Fibroblast of skin of scalp (primary cell): Measurements from ENCODE around the gene TMBIM1.
"Not testable (repeated sequence)": the region's sequence is repeated elsewhere in the genome, so short reads cannot be mapped to it uniquely, and the experiment has no call there.

Experiments
- DNase-seq: peaks from one replicate; pipeline ENCODE4 v3.0.0-alpha.2; 2013

The TMBIM1 gene

DNA sequence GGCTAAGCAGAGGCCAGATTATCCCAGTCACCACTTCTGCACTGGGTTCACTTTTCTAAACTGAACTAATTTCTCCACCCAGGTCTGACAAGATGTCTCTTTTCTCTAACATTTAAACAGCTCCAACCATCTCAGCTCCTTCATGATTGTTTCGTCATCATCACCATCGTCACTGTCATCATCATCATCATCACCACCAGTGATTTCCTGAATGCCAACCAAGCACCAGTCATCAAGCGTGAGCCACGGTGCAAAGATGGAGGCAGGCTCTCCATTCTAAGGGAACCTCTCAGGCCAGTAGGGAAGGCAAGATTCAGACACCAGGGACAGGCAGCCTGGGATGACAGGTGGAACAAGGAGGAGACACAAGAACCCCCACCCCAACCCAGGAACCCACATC lies 25.5 kb upstream of the TMBIM1 start:
- DNase-seq = no peak

DNA sequence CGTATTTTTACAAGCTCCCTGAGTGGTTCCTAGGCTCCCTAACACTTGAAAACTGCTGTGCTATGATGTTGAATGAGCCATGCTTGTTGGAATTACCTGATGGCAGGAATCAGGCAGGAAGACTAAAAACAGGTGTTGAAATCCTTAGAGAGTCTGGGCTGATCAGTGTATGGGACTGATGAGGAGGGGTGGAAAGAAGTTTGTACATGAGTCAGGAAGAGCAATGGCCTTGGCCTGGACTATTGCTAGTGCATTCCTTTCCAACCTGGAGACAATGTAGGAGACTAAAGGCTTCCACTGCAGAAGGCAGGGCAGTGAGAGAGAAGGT lies 25.0 kb upstream of the TMBIM1 start:
- no peak for DNase-seq

DNA sequence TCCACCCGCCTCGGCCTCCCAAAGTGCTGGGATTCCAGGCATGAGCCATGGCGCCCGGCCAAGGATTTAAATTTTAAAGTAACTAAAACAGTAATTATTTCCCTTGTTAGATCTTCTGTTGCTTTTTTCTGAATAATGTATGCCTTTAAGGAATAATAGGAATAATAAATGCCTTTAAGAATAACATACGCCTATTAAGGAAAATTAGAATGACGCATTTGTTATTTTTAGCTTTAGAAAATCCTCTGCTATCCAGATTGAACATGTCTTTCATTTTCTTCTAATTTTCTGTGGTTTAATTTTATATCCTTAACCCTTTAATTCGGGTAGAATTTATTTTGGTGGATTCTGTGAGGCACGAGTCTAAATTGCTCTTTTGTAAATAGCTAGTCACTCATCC lies 23.1 kb upstream of the TMBIM1 start:
- DNase-seq = no peak

DNA sequence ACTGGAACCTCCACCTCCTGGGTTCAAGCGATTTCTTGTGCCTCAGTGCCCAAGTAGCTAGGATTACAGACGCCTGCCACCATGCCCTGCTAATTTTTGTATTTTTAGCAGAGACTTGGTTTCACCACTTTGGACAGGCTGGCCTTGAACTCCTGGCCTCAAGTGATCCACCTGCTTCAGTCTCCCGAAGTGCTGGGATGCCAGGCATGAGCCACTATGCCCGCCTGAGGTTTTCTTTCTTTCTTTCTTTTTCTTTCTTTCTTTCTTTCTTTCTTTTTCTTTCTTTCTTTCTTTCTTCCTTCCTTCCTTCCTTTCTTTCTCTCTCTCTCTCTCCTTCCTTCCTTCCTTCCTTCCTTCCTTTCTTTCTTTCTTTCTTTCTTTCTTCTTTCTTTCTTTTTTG lies 22.5 kb upstream of the TMBIM1 start:
- not testable (repeated sequence) for DNase-seq

DNA sequence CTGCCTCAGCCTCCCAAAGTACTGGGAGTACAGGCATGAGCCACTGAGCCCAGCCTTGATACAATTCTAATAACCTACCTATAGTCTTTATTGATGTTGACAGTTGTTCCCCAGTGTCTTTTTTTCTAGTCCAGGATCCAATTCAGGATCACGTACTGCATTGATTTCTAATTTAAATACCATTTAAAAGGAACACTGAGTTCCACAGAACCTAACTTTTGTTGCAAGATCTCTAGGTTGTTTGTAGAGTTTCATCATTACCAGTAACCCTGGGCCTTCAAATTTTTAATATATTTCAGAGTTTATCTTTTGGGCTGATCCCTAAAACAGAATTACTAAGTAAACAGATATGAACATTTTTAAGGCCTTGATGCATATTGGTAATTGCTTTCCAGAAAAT lies 21.1 kb upstream of the TMBIM1 start:
- no peak for DNase-seq

DNA sequence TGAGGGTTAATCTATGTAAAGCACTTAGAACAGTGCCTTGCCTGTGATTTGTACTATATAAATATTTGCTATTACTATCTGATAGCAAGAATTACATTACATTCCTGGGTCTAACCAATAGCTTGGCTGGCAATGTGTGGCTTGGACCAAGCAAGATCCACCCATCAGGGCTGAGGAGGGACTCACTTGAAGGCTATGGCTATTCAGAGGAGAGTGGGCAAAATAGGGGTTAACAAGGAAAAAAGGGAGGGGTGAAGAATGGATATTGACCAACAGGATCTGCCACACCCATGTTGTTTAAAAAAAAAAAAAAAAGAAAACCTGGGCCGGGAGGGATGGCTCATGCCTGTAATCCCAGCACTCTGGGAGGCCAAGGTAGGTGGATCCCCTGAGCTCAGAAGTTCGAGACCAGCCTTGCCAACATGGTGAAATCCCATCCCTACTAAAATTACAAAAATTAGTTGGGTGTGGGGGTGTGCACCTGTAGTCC lies 20.0 kb upstream of the TMBIM1 start:
- DNase-seq = no peak

DNA sequence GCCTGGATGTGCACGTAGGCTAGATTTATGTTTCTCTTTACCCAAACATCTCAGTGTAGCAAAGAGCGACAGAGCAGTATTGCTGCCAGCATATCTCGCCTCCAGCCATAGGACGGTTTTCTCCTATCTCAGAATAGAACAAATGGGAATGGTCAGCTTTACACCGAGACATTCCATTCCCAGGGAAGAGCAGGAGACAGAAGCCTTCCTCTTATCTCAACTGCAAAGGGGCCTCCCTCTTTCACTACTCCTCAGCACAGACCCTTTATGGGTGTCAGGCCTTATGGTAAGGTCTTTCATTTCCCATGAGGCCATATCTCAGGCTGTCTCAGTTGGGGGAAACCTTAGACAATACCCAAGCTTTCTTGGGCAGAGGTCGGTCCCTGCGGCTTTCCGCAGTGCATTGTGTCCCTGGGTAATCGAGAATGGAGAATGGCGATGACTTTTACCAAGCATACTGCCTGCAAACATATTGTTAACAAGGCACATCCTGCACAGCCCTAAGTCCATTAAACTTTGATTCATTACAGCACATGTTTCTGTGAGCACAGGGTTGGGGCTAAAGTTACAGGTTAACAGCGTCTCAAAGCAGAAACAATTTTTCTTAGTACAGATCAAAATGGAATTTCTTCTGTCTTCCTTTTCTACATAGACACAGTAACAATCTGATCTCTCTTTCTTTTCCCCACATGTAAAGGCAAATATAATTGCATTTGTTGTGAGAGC lies 19.4 kb upstream of the TMBIM1 start:
- DNase-seq = not testable (repeated sequence)

DNA sequence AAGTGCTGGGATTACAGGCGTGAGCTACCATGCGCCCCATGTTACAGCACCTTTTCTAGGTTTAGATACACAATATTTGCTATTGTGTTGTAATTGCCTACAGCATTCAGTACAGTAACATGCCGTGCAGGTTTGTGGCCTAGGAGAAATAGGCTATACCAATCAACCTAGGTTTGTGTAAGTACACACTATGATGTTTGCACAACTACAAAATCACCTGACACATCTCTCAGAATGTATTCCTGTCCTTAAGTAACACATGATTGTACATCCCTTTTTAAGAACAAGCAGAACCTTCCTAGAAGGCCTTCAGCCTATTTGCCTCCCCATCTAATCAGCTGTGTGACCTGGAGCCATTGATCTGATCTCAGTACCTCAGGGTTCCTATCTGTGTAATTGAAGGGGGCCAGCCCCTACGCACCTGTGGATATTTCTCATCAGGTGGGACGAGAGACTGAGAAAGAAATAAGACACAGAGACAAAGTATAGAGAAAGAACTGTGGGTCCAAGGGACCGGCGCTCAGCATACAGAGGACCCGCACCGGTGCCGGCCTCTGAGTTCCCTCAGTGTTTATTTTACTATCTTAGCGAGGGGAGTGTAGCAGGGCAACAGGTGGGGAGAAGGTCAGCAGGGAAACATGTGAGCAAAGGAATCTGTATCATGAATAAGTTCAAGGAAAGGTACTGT lies 18.7 kb upstream of the TMBIM1 start:
- DNase-seq = no peak

DNA sequence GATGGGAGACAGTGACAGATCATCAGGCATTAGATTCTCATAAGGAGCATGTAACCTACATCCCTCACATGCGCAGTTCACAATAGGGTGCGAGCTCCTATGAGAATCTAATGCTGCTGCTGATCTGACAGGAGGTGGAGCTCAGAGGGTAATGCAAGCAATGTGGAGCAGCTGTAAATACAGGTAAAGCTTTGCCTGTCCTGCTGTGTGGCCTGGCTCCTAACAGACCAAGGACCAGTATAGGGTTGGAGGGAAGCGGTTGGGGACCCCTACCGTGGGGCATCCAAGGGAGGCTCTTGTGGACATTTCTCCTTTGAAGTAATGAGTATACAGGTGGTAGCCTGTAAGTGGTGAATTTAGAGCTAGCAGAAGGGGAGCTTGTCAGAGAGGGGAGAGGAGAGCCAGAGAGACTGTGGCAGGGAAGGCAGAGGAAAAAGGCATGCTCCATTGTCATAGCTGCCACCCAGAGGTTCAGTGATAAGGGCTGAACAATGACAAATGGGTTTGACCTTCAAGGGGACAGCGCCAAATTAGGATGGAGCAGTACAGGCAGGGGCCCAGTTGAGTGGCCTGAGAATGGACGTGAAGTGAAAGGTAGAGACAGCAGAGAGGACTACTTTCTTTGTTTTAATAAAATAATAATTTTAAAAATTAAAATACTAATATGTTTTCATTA lies 15.2 kb upstream of the TMBIM1 start:
- no peak for DNase-seq

DNA sequence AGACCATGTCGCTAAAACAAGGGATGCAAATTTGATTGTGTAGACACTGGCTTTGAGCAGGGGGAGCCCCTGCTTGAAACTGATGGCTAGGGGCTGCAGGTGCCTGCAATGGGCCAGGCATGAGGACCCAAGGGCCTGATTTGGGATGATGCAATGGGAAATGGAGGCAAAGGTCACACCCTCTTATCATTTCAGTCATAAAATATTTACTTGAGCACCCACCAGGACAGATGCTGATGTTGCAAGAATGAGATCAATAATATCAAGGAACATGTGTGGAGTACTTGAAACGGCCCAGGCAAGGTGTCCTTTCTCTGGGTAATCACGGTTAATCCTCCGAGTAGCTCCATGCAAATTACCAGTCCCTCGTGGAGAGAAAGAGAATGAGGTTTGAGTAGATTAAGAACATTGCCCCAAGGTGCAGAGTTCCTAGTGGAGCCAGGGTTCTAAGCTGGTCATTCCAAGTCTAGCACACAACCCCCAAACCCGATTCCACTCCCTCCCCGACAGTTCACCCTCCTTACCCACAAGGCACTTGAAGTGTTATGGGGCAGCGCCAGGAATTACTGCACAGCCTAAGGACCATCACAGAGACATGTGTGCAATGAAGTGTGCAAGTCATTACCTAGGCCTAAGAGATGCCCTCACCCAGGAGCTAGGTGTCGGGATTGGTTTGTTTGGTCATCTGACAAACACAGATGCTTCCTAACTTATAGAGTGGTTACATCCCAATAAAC lies 14.0 kb upstream of the TMBIM1 start:
- DNase-seq = no peak

DNA sequence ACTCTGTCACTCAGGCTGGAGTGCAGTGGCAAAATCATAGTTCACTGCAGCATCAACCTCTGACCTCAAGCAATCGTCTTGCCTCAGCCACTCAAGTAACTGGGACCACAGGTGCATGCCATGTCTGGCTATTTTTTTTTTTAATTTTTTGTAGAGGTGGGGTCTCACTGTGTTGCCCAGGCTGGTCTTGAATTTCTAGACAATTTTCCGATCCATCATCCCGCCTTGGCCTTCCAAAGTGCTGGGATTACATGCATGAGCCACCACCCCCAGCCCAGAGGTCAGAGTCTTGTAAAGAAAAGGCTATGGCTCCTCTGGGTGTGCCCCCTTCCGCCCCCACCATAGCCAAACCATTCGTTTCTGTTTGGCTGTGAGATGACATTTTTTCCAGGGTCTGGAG lies 13.1 kb upstream of the TMBIM1 start:
- no peak for DNase-seq

DNA sequence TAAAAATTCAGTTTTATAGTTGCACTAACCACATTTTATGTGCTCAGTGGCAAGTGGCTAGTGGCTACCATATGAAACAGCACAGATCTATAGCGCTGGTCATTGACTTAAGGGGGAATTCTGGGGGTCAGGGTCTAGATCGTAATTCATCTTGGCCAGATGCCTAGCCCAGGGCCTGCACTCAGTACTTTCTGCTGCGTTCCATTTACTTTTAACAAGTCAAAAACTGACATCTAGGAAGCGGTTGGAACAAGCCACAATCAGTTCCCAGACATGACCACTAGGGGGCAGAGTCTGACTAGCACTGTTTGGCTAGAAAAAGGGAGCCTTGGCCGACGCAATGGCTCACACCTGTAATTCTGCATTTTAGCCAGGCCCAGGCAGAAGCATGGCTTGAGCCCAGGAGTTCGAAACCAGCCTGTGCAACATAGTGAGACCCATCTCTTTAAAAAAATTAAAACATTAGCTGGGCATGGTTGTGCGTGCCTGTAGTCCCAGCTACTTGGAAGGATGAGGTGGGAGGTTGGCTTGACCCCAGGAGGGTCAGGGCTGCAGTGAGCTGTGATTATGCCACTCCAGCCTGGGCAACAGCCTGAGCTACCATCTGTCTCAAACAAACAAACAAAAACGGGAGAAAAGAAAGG lies 9.0 kb upstream of the TMBIM1 start:
- peak; percentile 76 for DNase-seq

DNA sequence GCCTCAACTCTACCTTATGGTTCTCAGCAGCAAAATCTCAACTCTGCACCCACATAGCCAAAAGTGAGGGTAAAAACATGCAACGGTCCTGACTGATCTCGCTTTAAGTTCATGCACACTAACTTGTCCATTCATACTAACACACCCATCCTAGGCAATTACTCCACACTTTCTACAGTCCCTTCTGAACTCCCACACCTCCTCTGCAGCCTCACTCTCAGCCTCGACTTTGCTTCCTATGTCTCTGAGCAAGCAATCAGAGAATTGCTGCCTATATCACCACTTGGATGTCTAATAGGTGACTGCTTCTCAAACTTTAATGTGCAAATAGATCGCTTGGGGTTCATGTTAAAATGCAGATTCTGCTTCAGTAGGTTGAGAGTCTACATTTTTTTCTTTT lies 7.8 kb upstream of the TMBIM1 start:
- no peak for DNase-seq

DNA sequence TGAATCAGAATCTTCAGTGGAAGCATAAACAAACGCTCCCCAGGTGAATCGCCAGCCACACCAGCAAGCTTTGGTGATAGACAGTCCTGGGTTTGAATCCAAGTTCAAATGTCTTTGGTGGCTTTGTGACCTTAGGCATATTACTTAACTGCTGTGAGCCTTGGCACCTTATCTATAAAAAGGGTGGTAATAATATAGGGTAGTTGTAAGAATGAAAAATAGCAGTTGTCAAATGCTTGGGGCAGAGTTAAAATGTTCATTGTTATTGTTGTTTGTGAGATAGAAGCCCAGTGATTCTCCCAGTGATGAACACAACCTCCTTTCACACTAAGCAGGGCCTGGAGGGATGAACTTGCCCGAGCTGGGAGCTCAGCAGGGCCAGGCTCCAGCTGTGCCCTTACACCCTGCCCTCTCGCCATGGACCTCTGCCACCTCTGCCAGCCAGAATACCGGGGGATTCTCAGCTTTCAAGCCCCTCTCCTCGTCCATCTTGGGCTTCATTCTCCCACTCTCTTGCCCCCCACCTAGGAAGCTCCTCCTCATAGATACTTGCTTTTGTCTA lies 6.1 kb upstream of the TMBIM1 start:
- DNase-seq = no peak

DNA sequence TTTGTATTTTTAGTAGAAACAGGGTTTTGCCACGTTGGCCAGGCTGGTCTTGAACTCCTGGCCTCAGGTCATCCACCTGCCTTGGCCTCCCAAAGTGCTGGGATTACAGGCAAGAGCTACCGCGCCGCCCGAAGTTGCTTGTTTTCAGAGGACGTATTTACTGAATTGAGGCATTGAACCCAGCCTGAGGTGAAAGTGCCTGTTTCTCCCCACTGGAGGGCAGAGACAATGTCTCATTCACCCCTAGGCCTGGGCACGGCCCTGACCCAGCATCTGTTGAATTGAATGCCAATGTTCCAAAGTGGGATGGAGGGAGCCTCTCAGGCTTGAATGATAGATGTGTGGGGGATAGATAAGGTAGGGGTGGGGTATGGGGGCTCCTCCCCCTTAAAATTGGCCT lies 4.5 kb upstream of the TMBIM1 start:
- no peak for DNase-seq

DNA sequence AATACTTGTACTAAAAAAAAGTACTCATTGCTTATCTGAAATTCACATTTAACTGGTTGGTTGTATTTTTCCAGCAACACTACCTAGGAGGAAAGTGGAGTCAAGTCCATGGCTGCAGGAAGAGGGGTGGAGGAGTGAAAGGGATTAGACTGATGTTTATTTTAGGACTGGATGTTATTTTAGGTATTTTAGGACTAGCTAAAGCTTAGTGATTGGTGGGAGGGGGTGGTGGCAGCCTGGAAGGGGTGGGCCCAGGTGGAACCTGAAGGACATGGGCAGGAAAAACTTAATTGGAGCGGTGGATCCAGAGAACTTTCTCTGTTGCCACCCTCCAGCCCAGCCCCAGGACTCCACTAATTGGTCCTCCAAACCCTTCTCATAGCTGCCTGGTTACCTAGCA lies 3.9 kb upstream of the TMBIM1 start:
- no peak for DNase-seq

DNA sequence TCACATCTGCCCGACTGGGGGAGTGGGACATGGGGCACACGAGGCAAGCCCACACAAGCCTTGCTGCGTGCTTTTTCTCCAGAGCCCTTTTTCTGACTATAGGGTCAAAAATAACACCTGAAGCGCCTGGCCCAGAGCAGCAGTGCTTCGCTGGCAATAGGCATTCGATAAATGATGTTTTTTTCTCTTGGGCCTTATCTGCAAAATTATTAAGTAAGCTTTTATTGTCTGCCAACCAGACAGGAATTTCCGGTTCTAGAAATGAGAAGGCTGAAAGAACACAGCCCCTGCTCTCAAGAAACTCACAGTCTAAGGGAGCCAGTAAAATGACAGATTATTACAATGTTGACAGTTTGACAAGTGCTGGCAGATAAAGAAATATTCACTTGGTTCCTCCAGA lies 2.7 kb upstream of the TMBIM1 start:
- DNase-seq = no peak

DNA sequence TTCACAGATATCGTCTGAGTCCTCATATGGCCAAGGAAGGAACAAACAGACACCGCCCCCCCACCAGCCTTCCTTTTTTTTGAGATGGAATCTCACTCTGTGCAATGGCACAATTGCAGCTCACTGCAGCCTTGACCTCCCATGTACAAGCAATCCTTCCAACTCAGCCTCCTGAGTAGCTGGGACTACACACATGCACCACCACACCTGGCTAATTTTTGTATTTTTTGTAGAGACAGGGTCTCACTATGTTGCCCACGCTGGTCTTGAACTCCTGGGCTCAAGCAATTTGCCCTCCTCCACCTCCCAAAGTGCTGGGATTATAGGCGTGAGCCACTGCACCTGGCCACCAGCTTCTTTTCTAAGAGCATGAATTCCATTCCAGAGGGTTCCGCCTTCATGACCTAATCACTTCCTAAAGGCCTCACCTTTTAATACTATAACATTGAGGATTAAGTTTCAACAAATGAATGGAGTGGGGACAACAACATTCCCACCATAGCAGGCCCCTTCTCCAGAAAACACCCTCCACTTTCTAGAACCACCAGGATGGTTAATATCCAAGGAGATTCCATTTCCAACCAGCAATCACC lies 2.2 kb upstream of the TMBIM1 start:
- DNase-seq = no peak

DNA sequence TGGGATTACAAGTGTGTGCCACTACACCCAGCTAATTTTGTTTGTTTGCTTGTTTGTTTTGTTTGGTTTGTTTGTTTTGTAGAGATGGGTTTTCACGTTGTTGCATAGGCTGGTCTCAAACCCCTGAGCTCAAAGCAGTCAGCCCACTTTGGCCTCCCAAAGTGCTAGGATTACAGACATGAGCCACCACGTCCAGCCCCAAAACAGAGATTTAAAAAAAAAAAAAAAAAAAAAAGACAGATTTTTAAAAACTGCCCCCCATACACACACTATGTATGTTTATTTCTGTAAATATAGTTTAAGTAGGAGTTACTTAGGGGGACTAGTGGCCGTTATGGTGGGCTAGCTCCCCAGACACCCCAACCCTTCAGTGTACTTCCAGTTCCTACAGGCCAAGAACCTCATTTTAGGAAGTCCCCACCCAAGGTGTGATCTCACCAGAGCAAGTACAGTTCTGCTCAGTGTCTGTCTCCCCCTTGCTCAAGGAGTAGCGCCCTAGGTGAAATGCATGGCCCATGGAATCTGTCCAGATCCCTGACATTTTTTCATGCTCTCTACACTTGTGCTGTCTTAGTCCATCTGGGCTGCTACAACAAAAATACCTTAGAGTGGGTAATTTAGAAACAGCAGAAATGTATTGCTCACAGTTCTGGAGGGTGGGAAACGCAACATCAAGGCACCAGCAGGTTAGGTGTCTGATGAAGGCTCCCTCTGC lies 1.6 kb upstream of the TMBIM1 start:
- no peak for DNase-seq

DNA sequence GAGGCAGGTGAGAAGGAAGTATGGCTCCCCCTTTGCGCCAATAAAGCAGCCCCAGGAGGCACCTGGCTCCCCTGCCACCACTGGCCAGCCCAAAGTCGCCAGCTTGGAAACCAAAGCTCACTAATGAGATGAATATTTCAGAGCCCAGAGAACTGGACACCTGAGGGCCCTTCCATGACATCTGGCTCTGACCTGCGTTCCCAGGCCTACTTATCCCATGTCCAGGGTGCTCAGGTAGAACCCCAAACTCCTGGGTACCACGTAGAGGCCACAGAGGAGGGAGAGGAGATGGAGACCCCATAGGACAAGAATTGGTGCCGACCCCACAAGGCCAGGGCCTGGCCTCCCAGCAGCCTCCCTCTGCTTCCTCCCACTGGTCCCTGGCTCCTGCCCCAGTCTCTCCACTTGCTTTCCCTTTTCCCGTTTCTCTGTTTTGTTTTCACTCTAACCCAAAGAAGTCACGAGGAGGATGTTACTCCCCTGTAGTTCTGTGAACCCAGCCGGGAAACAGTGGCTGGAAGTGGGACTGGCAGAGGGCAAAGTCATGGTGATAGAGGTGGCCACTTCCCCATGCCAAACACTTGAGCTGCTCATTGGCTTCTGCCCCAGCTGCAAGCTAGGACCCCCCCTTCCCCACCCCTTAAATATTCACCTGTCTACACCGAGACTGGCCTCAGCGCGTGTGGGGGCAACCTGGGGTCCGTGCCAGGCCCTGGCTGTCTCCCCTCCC lies 820 bp downstream of the TMBIM1 start:
- no peak for DNase-seq
